MM.1S (cell line): Measurements from ENCODE around the gene MAMLD1.

Experiments
- DNase-seq: peaks from one replicate; pipeline ENCODE4 v3.0.0-alpha.2; 2015
- H2AFZ ChIP-seq: fragments of 300-600 bp; sonication (generic); 2 replicates; pipeline ENCODE4 v1.6.0; 2016; ENCODE audit warnings: antibody characterized with exemption, low read length
- H3F3A ChIP-seq: fragments of 300-600 bp; sonication (generic); 2 replicates; pipeline ENCODE4 v1.6.1; 2016; ENCODE audit warnings: mild to moderate bottlenecking, antibody characterized with exemption, low read length, moderate library complexity, mixed read lengths; ENCODE audit not compliant: insufficient read depth
- H3K27ac ChIP-seq: fragments of 300-600 bp; sonication (generic); 2 replicates; pipeline ENCODE4 v1.5.1; 2016; ENCODE audit warnings: mild to moderate bottlenecking, low read length
- H3K27me3 ChIP-seq: fragments of 300-600 bp; sonication (generic); replicated peaks from 2 replicates; pipeline ENCODE4 v1.6.0; 2016; ENCODE audit warnings: low read length; ENCODE audit not compliant: insufficient read depth
- H3K36me3 ChIP-seq: fragments of 300-600 bp; sonication (generic); replicated peaks from 2 replicates; pipeline ENCODE4 v1.6.1; 2016; ENCODE audit warnings: mild to moderate bottlenecking, low read length, mixed read lengths; ENCODE audit not compliant: insufficient read depth
- H3K4me1 ChIP-seq: fragments of 300-600 bp; sonication (generic); 2 replicates; pipeline ENCODE4 v1.6.1; 2016; ENCODE audit warnings: low read length, mixed read lengths
- H3K4me2 ChIP-seq: fragments of 300-600 bp; sonication (generic); 2 replicates; pipeline ENCODE4 v1.6.0; 2016; ENCODE audit warnings: low read depth, low read length
- H3K4me3 ChIP-seq: fragments of 300-600 bp; sonication (generic); 2 replicates; pipeline ENCODE4 v1.5.1; 2016; ENCODE audit warnings: low read length, mixed read lengths
- H3K79me2 ChIP-seq: fragments of 300-600 bp; sonication (generic); 2 replicates; pipeline ENCODE4 v1.6.1; 2016; ENCODE audit warnings: mixed run types, low read length, mixed read lengths
- H3K9ac ChIP-seq: fragments of 300-600 bp; sonication (generic); 2 replicates; pipeline ENCODE4 v1.6.1; 2016; ENCODE audit warnings: low read length, mixed read lengths
- H3K9me2 ChIP-seq: fragments of 300-600 bp; sonication (generic); replicated peaks from 2 replicates; pipeline ENCODE4 v1.6.1; 2016; ENCODE audit warnings: mild to moderate bottlenecking, low read length, mixed read lengths; ENCODE audit not compliant: insufficient read depth
- H3K9me3 ChIP-seq: fragments of 300-600 bp; sonication (generic); replicated peaks from 2 replicates; pipeline ENCODE4 v1.6.1; 2016; ENCODE audit warnings: mild to moderate bottlenecking, low read length, mixed read lengths; ENCODE audit not compliant: insufficient read depth
- H4K20me1 ChIP-seq: fragments of 300-600 bp; sonication (generic); 2 replicates; pipeline ENCODE4 v1.6.1; 2016; ENCODE audit warnings: mild to moderate bottlenecking, low read length, moderate library complexity, mixed read lengths; ENCODE audit not compliant: insufficient read depth
- EZH2 ChIP-seq: fragments of 300-600 bp; sonication (generic); optimal IDR thresholded peaks from 2 replicates; pipeline ENCODE3; 2017; ENCODE audit warnings: low read depth, mild to moderate bottlenecking, antibody characterized with exemption, low read length, mixed read lengths
- EZH2phosphoT487 ChIP-seq: fragments of 300-600 bp; sonication (generic); IDR thresholded peaks from 2 replicates; pipeline ENCODE4 v1.6.1; 2018; ENCODE audit warnings: antibody characterized with exemption, low read length
- TF ChIP-seq, protein P1 (sequence below): fragments of 300-600 bp; sonication (generic); IDR thresholded peaks from 2 replicates; pipeline ENCODE4 v1.5.1; 2016; ENCODE audit warnings: antibody characterized with exemption, low read length, mixed read lengths

MAMLD1 gene

GRCh38 chrX:150361070-150361776 is 1.9 kb upstream of the MAMLD1 start:
- no peak for DNase-seq
- peaks cover 19% of the 10 kb centered on the region; the same call in 1 of the 2 replicates for H3K27me3 ChIP-seq
- H3K36me3 ChIP-seq = no peaks in the 10 kb centered on the region
- no peak overlapping the region for H3K9ac ChIP-seq
- no peak overlapping the region for H3K27ac ChIP-seq
- TF ChIP-seq, protein P1, sequence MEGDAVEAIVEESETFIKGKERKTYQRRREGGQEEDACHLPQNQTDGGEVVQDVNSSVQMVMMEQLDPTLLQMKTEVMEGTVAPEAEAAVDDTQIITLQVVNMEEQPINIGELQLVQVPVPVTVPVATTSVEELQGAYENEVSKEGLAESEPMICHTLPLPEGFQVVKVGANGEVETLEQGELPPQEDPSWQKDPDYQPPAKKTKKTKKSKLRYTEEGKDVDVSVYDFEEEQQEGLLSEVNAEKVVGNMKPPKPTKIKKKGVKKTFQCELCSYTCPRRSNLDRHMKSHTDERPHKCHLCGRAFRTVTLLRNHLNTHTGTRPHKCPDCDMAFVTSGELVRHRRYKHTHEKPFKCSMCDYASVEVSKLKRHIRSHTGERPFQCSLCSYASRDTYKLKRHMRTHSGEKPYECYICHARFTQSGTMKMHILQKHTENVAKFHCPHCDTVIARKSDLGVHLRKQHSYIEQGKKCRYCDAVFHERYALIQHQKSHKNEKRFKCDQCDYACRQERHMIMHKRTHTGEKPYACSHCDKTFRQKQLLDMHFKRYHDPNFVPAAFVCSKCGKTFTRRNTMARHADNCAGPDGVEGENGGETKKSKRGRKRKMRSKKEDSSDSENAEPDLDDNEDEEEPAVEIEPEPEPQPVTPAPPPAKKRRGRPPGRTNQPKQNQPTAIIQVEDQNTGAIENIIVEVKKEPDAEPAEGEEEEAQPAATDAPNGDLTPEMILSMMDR = no peak
- TF ChIP-seq EZH2 (no peak), EZH2phosphoT487 (no peak)
- H2AFZ ChIP-seq = no peak overlapping the region
- no peaks in the 10 kb centered on the region for H3F3A ChIP-seq
- no peaks in the 10 kb centered on the region for H3K9me3 ChIP-seq
- no peaks in the 10 kb centered on the region for H3K4me1 ChIP-seq
- H3K9me2 ChIP-seq = no peaks in the 10 kb centered on the region
- no peak overlapping the region for H3K4me3 ChIP-seq
- H3K79me2 ChIP-seq = no peaks in the 10 kb centered on the region
- no peaks in the 10 kb centered on the region for H4K20me1 ChIP-seq
- H3K4me2 ChIP-seq = no peak overlapping the region

DNA sequence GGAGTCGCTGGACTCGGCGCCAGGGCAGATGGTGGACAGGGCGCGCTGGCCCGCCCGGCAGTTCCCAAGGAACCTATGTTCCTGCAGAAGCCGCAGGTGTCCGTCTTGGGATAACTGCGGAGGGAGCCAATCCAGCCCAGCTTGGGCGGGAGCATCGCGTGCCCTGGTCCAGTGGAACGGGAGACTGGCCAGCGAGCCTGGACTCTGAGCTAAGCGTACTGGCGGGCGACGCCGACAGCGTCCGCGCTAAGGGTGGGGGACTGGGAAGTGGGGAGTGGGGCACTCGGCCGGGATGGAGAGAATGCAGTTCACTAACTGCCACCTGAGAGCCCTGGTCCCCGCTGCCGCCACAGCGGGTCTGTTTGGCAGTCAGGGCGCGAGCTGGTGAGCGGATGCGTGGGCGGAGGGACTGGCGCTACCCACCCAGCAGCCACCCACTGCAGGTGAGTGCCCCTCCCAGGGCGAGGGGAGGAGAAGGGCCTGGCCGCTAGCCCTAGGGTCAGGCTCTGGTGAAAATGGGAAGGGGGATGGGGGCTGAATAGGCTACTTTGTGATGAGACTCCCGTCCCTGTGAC is 1.3 kb upstream of the MAMLD1 start:
- Histone ChIP-seq H3K79me2 (no peaks in the 10 kb centered on the region), H3K4me1 (no peaks in the 10 kb centered on the region), H3K9me3 (no peaks in the 10 kb centered on the region), H2AFZ (no peak overlapping the region), H3K36me3 (no peaks in the 10 kb centered on the region), H3K27ac (no peak overlapping the region), H3K9ac (no peak overlapping the region), H3F3A (no peaks in the 10 kb centered on the region), H3K4me2 (no peak overlapping the region), H3K4me3 (no peak overlapping the region), H4K20me1 (no peaks in the 10 kb centered on the region), H3K27me3 (peaks cover 19% of the 10 kb centered on the region; the same call in 1 of the 2 replicates), H3K9me2 (no peaks in the 10 kb centered on the region)
- TF ChIP-seq, protein P1 = no peak
- TF ChIP-seq EZH2 = no peak
- no peak for TF ChIP-seq EZH2phosphoT487
- no peak for DNase-seq

- Histone ChIP-seq H3K4me2 (peak overlapping the region; percentile 83), H3K27ac (no peak overlapping the region), H3K9ac (no peak overlapping the region), H3F3A (no peaks in the 10 kb centered on the region), H3K9me2 (no peaks in the 10 kb centered on the region), H3K4me1 (no peaks in the 10 kb centered on the region), H3K79me2 (no peaks in the 10 kb centered on the region), H3K36me3 (no peaks in the 10 kb centered on the region), H3K9me3 (no peaks in the 10 kb centered on the region), H2AFZ (peak overlapping the region; percentile 35; the same call in 1 of the 2 replicates), H3K27me3 (peaks cover 19% of the 10 kb centered on the region; the same call in 1 of the 2 replicates), H3K4me3 (peak overlapping the region; percentile 57), H4K20me1 (no peaks in the 10 kb centered on the region)
- DNase-seq = no peak
- TF ChIP-seq EZH2phosphoT487 = no peak
- TF ChIP-seq, protein P1 = no peak
- TF ChIP-seq EZH2 = no peak
Measured at GRCh38 chrX:150363561-150364346, 637 bp downstream of the MAMLD1 start.
